Rectal smooth muscle tissue (tissue), 1 donor: ENCODE data around the gene PPP2R2B.

Source experiments
- H3K27ac ChIP-seq: one replicate; pipeline ENCODE4 v1.7.0; 2013; ENCODE audit warnings: low read depth, low read length, inconsistent platforms
- H3K27me3 ChIP-seq: one replicate; pipeline ENCODE4 v1.7.0; 2013; ENCODE audit warnings: low read length; ENCODE audit not compliant: control insufficient read depth, insufficient read depth
- H3K36me3 ChIP-seq: one replicate; pipeline ENCODE4 v1.7.0; 2013; ENCODE audit warnings: low read length; ENCODE audit not compliant: control insufficient read depth, insufficient read depth
- H3K4me1 ChIP-seq: one replicate; pipeline ENCODE4 v1.7.0; 2013; ENCODE audit warnings: low read length; ENCODE audit not compliant: control insufficient read depth, insufficient read depth
- H3K4me3 ChIP-seq: one replicate; pipeline ENCODE4 v1.7.0; 2013; ENCODE audit warnings: low read length
- H3K9ac ChIP-seq: one replicate; pipeline ENCODE4 v1.7.0; 2013; ENCODE audit warnings: low read length

PPP2R2B gene

GRCh38 chr5:146880966-146881365, 2.4 kb upstream of the PPP2R2B start:
- no peaks in the 10 kb centered on the region for H3K4me1 ChIP-seq
- no peak overlapping the region for H3K27ac ChIP-seq
- H3K27me3 ChIP-seq: peaks cover 3% of the 10 kb centered on the region
- H3K9ac ChIP-seq: no peak overlapping the region
- no peak overlapping the region for H3K4me3 ChIP-seq
- H3K36me3 ChIP-seq: no peaks in the 10 kb centered on the region

- Histone ChIP-seq H3K27ac (no peak overlapping the region), H3K4me3 (peak overlapping the region; percentile 70), H3K9ac (no peak overlapping the region), H3K27me3 (peaks cover 3% of the 10 kb centered on the region), H3K4me1 (no peaks in the 10 kb centered on the region), H3K36me3 (no peaks in the 10 kb centered on the region)
Observed at GRCh38 chr5:146877783-146878475, 628 bp downstream of the PPP2R2B start.

GRCh38 chr5:146877178-146877681, 1.3 kb downstream of the PPP2R2B start:
- Histone ChIP-seq H3K27me3 (peaks cover 3% of the 10 kb centered on the region), H3K9ac (no peak overlapping the region), H3K4me1 (no peaks in the 10 kb centered on the region), H3K27ac (no peak overlapping the region), H3K36me3 (no peaks in the 10 kb centered on the region), H3K4me3 (peak overlapping the region; percentile 70)

GRCh38 chr5:146873186-146873917, 5.2 kb downstream of the PPP2R2B start:
- no peak overlapping the region for H3K4me3 ChIP-seq
- no peak overlapping the region for H3K27ac ChIP-seq
- no peaks in the 10 kb centered on the region for H3K4me1 ChIP-seq
- H3K36me3 ChIP-seq: no peaks in the 10 kb centered on the region
- H3K27me3 ChIP-seq: peaks cover 3% of the 10 kb centered on the region
- H3K9ac ChIP-seq: no peak overlapping the region

- H3K27ac ChIP-seq: no peak overlapping the region
- H3K36me3 ChIP-seq: no peaks in the 10 kb centered on the region
- H3K9ac ChIP-seq: no peak overlapping the region
- no peak overlapping the region for H3K4me3 ChIP-seq
- no peaks in the 10 kb centered on the region for H3K4me1 ChIP-seq
- no peaks in the 10 kb centered on the region for H3K27me3 ChIP-seq
Observed at GRCh38 chr5:146872188-146872587, 6.4 kb downstream of the PPP2R2B start.

- H3K9ac ChIP-seq: no peak overlapping the region
- no peak overlapping the region for H3K27ac ChIP-seq
- no peak overlapping the region for H3K4me3 ChIP-seq
- H3K27me3 ChIP-seq: no peaks in the 10 kb centered on the region
- no peaks in the 10 kb centered on the region for H3K4me1 ChIP-seq
- H3K36me3 ChIP-seq: no peaks in the 10 kb centered on the region
Observed at GRCh38 chr5:146867996-146868708, 10.4 kb downstream of the PPP2R2B start.

- H3K36me3 ChIP-seq: no peaks in the 10 kb centered on the region
- H3K9ac ChIP-seq: no peak overlapping the region
- H3K4me1 ChIP-seq: no peaks in the 10 kb centered on the region
- no peak overlapping the region for H3K4me3 ChIP-seq
- H3K27me3 ChIP-seq: no peaks in the 10 kb centered on the region
- no peak overlapping the region for H3K27ac ChIP-seq
Observed at GRCh38 chr5:146866263-146866662, 12.3 kb downstream of the PPP2R2B start.

GRCh38 chr5:146862641-146863040, 15.9 kb downstream of the PPP2R2B start:
- H3K27ac ChIP-seq: no peak overlapping the region
- no peaks in the 10 kb centered on the region for H3K4me1 ChIP-seq
- H3K27me3 ChIP-seq: no peaks in the 10 kb centered on the region
- no peak overlapping the region for H3K9ac ChIP-seq
- H3K36me3 ChIP-seq: no peaks in the 10 kb centered on the region
- H3K4me3 ChIP-seq: no peak overlapping the region

GRCh38 chr5:146860213-146860893, 18.2 kb downstream of the PPP2R2B start:
- Histone ChIP-seq H3K9ac (no peak overlapping the region), H3K27ac (no peak overlapping the region), H3K4me3 (no peak overlapping the region), H3K36me3 (no peaks in the 10 kb centered on the region), H3K4me1 (no peaks in the 10 kb centered on the region), H3K27me3 (no peaks in the 10 kb centered on the region)

- Histone ChIP-seq H3K36me3 (no peaks in the 10 kb centered on the region), H3K27ac (no peak overlapping the region), H3K27me3 (no peaks in the 10 kb centered on the region), H3K4me1 (no peaks in the 10 kb centered on the region), H3K9ac (no peak overlapping the region), H3K4me3 (no peak overlapping the region)
Observed at GRCh38 chr5:146852089-146852488, 26.5 kb downstream of the PPP2R2B start.

GRCh38 chr5:146851133-146851532, 27.4 kb downstream of the PPP2R2B start:
- no peak overlapping the region for H3K4me3 ChIP-seq
- H3K27ac ChIP-seq: no peak overlapping the region
- H3K4me1 ChIP-seq: no peaks in the 10 kb centered on the region
- H3K9ac ChIP-seq: no peak overlapping the region
- no peaks in the 10 kb centered on the region for H3K36me3 ChIP-seq
- H3K27me3 ChIP-seq: no peaks in the 10 kb centered on the region

- no peaks in the 10 kb centered on the region for H3K36me3 ChIP-seq
- no peaks in the 10 kb centered on the region for H3K27me3 ChIP-seq
- no peak overlapping the region for H3K27ac ChIP-seq
Observed at GRCh38 chr5:146849694-146850303, 28.8 kb downstream of the PPP2R2B start.

More at GRCh38 chr5:146849694-146850303, 28.8 kb downstream of the PPP2R2B start:
- Histone ChIP-seq H3K4me1 (no peaks in the 10 kb centered on the region), H3K4me3 (no peak overlapping the region), H3K9ac (no peak overlapping the region)
